EH (cell line): ENCODE data around the gene PRKAG2.
"Not testable (repeated sequence)": the region's sequence is repeated elsewhere in the genome, so short reads cannot be mapped to it uniquely, and the experiment has no call there.

Experiments used
- DNase-seq: peaks from one replicate; pipeline ENCODE4 v3.0.0-alpha.2; 2015; ENCODE audit warnings: low read depth

Gene PRKAG2

GRCh38 chr7:151764056-151764920, 112.6 kb downstream of the PRKAG2 start:
- no peak for DNase-seq

GRCh38 chr7:151763420-151763984, 113.4 kb downstream of the PRKAG2 start:
- DNase-seq: no peak

DNA sequence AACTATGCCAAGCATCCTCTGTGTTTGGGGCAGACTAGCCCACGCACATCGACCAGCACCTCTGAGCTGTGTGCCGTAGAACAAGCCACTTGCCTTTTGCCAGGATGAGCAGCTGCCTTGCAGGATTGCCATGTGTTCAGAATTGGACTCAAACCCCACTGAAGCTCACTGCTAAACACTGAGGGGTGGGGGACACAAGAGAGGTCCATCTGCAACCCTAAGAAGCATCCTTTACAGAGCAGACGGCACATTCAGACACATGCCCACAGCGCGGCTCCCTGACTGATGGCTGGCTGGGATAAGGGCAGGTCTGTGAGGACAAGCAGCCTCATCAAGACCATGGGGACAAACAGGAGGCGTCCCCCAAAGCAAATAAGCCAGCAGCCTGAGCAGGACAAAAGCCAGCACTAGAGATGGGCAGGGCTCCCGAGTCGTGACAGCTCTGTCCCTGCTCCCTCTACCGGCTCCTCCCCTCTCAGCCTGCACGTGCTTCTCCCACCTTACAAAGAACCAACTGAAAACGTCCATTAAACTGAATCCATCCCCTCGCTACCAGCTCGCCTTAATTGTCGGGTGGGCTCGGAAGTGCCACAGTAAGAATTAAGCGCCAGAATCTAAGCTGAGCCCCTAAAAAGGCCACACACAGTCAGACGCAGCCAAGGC, 114.2 kb downstream of the PRKAG2 start:
- DNase-seq: no peak

DNA sequence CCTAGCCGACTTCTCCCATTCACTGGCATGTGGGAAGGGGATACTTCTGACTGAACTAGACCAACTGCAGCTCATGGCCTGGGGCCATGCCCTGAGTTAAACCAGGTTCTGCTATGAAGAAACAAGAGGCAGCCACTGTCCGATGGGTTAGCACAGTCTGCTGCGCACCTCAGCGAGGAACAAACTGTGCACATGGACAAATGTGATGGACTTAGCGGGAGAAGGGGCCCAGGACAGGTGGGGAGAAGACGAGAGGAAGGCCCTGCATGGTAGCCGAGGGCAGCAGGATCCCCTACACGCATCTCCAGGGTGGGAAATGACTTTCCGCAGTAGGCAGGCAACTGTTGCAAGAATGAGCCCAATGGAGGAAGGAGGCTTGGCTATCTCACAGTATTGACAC, 115.0 kb downstream of the PRKAG2 start:
- no peak for DNase-seq

DNA sequence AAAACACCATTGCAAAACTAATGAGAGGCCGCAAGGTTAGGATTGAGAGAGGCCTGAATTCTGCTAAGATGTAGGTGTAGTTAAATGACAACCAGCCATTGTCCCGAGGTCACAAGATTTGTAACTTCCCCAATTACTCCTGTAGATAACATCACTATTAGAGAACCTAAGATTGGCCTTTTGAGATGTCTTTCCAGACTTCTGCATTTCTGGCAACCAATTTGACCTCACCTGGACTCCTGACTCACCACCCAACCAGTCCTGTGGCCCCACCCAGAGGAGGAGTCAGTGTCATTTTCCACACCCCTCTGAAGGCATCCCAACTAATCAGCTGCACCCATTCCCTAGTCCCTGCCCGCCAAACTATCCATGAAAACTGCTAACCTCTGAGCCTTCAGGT, 115.7 kb downstream of the PRKAG2 start:
- DNase-seq: no peak

GRCh38 chr7:151759591-151760042, 117.3 kb downstream of the PRKAG2 start:
- DNase-seq: peak; percentile 67

DNA sequence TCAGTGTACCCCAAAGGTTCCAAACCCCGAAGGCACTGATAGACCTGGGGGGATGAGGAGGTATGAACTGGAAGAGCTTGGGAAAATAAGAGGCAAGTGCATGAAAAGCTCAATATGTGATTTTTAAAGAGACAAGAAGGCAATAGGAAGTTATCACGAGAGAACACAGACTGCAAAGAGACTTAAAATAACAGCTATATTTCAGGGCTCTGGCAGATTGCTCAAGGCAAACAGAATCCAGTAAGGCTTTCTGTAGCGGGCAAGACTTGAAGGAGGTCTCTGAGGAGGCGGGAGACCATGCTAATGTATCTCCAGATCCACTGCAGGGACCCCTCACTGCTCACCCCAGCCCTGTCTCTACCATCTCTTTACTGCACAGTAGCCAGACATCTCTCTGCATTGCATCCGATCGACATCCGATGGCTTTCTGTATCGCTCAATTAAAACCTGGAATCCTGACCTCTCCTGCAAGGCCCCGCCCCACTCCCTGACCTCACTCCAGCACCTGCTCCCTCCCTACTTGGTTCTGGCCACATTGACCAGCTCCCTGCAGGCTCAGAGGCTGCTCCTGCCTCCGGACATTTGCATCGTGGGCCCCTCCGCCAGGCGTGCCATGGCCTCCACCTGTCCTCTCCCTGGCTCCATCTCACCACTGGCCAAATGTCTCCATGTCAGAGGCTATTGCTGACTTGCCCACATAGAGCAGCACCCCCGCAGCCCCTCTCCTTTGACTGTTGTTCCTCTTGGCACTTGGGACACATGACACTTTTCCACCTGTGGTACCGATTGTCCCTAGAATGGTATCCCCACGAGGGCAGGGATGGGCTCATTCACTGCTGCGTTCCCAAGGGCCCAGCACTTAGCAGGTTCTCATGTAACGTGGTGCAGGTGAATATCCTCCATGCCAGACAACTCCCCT, 118.0 kb downstream of the PRKAG2 start:
- no peak for DNase-seq

DNA sequence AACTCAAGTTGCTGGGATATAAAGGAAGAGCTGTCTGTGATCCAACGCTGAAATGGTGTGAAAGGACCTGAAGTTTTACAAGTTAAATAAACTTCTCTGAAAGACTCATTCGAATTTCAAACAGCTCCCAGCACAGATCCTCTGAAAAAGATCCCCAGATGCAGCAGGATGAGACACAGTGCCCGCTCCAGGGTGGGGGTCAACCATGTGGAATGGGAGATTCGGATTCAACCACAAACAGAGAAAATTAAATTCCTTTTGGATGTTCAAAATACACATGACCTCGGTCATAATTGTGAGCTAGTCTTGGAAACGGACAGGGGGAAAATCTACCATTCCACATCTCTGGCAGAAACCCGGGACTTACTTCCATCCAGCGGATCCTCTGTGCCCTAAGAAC, 119.6 kb downstream of the PRKAG2 start:
- DNase-seq: peak; percentile 88

DNA sequence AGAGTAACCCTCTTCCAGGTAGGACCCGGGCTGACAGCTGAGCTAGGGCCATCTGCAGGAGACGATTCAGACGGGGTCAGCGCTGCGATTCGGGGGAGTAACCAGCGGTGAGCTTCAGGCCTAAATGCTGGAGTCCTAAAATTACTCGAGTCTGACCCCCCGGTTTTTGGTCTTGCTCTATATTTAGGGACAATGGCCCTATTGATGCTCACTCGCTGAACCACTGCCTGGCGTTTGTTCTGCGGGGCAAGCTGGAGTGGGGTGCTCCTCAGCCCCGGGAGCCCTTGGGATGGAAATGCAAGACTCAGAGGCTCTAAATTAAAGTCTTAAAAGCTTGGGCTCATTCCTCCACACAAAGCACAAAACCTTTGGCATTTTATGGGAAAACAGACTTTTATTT, 120.0 kb downstream of the PRKAG2 start:
- no peak for DNase-seq

- peak; percentile 77 for DNase-seq
Measured at GRCh38 chr7:151756076-151756731, 120.7 kb downstream of the PRKAG2 start.

DNA sequence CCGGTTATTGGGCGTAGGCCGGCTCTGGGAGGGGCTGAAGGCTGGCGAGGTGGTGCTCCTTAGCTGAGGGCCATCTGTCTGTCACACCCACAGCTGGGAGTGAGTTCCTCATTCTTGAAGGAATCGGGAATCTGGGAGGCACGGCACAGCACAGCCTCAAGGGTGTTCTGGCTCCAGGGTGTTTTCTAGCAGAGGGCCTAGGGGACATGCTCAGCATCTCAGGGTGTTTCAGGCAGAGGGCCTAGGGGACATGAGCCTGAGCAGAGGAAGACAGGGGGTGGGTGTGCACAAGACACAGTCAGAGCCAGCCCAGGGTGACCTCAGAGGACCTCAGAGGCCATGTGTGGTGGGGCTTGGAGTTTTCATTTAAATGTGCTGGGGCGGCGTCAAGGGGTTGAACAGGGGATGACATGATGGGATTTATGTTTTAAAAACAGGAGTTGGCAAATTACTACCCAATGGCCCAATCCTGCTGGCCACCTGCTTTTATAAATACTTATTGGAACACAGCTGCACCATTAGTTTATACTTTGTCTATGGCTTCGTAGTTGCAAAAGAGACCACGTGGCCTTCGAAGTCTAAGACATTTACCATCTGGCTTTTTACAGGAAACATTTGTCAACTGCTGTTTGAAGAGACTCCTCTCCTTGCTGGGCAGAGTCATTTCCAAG, 121.6 kb downstream of the PRKAG2 start:
- peak; percentile 30 for DNase-seq

DNA sequence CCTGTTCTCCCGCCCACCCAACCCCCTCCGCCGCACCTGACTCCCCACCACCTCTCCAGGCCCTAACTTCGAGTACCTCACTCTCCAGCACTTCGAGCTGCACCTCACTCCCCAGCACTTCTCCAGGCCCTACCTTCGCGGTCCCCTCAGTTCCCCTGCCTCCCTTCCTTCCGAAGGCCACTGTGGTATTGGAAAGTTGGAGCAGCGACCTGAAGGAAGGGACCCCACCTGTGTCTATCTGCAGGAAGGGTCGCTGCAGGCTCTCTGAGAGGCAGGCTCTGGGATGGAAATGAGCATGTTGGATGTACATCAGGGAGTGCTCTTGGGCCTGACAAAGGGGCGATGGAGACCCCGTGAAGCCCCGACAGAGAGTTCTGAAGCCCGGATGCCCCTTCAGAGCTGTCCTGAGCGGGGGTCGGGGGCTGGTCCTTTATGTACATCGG, 122.2 kb downstream of the PRKAG2 start:
- no peak for DNase-seq

DNA sequence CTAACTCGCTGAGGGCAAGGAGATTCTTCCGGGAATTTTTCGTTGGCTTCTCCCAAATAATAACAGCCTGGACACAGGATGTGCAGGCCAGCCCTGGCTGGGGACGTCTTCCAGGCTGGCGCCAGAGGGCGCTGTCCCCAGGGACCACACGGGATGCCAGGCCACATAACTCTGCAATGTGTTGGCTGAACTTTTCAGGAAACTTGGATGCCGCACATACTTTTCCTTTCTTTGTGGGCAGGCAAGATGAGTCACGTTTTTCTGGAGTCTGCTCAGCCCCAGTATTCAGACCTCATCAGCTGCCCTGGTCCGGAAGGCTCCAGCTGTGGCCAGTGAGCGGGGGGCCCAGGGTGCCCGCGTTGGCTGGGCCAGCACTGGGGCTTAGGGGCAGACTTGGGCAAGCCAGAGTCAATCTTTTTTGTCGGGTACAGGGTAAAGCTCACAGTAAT, 122.7 kb downstream of the PRKAG2 start:
- peak; percentile 99 for DNase-seq

GRCh38 chr7:151752816-151753595, 123.9 kb downstream of the PRKAG2 start:
- DNase-seq: peak; percentile 50

DNA sequence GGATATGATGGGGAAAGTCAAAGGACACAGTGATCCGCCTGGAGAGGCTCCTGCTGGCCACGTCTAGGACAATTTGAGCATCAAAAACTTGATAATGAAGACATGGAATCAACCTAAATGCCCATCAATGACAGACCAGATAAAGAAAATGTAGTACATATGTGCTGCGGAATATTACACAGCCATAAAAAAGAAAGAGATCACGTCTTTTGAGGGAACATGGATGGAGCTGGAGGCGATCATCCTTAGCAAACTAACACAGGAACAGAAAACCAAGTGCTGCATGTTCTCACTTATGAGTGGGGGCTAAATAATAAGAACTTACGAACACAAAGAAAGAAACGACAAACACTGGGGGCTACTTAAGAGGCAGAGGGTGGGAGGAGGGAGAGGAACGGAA, 124.9 kb downstream of the PRKAG2 start:
- no peak for DNase-seq

DNA sequence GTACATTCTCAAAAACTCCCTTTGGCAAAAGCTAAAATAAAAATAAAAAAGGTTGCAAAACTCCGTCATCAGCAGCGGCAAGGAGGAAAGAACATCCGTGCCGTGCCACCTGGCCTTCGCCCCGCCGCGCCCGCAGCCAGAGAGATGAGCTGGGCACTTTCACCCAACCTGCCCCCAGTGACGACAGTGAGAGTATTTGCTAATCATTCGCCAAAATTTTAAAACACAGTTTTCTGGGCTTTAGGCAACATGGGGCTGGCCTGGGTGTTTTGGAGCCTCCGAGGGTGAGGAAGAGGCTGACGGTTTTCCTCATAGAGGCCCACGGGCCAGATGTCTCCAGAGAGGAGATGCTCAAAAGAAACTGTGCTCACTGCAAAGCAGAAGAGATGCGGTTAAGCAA, 128.2 kb downstream of the PRKAG2 start:
- no peak for DNase-seq

DNA sequence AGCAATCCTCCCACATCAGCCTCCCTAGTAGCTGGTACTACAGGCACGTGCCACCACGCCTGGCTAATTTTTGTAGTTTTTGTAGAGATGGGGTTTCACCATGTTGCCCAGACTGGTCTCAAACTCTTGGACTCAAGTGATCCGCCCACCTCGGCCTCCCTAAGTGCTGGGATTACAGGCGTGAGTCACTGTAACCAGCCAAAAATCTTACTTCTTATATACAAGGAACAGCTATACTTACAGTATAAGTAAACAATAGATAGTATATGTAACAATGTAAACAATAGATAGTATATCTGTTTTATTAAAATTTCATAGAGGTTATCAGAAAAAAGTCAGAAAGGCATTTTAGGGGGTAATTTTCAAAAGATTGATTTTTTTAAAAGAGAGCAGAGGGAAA, 128.9 kb downstream of the PRKAG2 start:
- not testable (repeated sequence) for DNase-seq

DNA sequence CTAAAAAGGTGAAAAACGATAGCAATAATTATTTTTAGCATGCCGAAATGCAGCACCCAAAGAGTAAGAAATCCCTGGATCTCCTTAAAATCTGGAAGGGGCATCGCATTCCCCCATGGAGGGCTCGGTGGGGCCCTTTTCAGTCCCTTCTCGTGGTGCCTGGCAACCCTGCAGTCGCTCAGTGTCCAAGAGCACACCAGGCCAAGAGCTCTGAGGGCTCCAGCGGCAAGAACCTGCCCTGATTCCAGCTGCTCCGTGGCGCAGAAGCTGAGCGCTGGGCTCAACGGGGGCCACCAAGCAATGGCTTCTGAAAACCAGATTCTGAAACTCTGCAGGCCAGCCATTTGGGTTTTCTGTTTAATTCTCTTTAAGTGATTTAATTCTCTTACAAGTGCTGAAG, 131.2 kb downstream of the PRKAG2 start:
- DNase-seq: no peak

GRCh38 chr7:151744656-151745638, 132.0 kb downstream of the PRKAG2 start:
- peak; percentile 71 for DNase-seq
